Hematopoietic multipotent progenitor cell (in vitro differentiated cells): ENCODE measurements around the gene ZNF317. TPM values are rescaled to one million over a fixed set of nuclear protein-coding genes. Genes with fewer than 3 reads are reported as not detected.
"Not testable (repeated sequence)": the region's sequence is repeated elsewhere in the genome, so short reads cannot be mapped to it uniquely, and the experiment has no call there.

Experiments used
- DNase-seq, 3 donors: peaks; one replicate each; pipeline ENCODE4 v3.0.0-alpha.2; 2011 to 2015; ENCODE audit warnings: low read depth in 2 of 3, low spot score in 2 of 3
- total RNA-seq: library from RNA; depleted of rRNA; stranded (reverse); fragments of >200 nt; gene quantifications from one replicate; pipeline ENCODE4 v1.2.3, GENCODE V29; 2012

The ZNF317 gene
- total RNA-seq, 1 donor: 36.6 TPM

DNA sequence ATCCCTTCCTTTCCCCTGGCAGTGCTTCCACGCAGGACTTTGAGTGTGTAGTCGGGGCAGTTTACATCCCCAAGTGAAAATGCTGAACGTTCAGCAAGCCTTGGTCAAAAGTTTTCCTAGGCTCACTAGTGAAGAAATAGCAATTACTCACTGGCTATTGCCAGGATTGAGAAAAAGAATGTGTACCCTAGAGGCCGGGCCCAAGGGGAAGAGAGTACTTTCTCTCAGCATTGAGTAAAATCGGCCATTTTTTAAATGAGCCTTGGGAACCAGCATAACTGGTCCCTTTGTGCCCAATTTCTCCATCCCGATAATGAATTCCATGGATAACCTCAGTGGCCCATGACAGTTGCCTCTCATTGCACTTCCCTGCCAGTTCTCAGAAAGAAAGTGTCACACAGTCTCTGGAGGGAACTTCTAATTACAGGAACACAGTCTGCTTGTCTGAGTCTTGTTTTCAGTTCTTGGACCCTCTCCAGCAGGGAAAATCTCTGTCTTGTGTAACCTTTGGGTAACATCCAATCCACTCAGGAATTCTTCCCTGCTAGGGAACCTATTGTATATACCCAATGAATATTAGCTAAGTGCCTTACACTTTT, 31.3 kb downstream of the ZNF317 start:
- no peak for DNase-seq

DNA sequence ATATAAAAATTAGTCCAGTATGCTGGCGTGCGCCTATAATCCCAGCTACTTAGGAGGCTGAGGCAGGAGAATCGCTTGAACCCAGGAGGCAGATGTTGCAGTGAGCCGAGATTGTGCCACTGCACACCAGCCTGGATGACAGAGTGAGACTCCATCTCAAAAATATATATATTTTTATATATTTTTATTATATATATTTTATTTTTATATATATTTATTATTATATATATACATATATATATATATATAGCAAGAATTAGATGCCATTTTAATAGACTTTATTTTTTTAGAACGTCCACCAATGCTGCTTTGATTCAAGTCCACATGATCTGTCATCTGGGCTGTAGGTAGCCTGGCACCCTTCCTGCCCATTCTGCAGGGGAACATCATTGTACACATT, 35.1 kb downstream of the ZNF317 start:
- no peak for DNase-seq

DNA sequence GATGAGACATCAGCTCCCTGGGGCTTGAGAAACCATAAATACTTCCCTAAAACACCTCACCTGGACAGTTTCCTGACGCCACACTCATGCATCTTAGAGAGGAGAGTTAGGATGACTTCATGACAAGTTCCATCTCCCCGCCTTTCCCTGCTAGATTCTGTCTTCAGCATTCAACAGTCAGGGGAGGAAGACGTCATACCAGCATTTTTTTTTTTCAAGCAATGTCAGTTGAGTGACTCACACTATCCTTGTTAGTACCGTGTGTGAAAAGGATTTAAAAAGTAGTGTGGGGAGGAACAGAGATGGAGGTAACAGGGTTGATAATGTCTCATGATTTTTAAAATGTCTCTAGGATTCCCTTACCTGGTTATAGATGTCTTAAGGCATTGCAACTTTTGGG, 38.7 kb downstream of the ZNF317 start, which contains the start of gene OR7D2:
Gene OR7D2 (plus strand): TSS at position 79 of the 400 bp plus-strand sequence. CDS start 6,803 bp downstream, outside the sequence.
- no peak for DNase-seq

DNA sequence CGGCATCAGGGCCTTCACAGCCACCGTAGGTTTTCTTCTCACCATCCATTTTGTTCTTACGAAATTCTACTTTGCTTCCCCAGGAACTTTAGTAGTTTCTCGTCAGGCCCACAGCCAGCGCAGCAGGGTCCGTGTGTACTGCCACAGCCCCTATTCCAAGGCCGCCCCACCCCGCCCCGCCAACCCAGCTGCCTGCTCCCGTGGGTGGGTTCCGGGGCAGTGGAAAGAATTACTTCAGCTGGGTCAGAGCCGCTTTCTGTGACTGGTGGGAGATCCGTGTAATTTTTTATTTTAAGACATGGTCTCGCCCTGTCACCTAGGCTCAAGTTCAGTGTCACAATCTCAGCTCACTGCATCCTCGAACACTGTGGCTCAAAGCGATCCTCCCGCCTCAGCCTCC, 42.8 kb downstream of the ZNF317 start:
- DNase-seq: no peak

DNA sequence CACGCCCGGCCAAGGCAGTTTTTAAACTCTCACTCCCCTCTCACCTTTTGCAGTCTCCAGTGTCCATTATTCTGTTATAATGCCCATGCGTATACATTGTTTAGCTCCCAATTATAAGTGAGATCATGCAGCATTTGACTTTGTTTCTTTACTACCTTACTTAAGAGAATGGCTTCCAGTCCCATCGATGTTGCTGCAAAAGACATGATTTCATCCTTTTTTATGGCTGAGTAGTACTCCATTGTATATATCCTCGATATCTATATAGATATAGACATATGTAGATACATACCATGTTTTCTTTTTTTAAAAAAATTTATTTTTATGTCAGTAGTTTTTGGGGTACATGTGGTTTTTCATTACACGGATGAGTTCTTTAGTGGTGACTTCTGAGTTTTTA, 47.0 kb downstream of the ZNF317 start:
- no peak for DNase-seq

DNA sequence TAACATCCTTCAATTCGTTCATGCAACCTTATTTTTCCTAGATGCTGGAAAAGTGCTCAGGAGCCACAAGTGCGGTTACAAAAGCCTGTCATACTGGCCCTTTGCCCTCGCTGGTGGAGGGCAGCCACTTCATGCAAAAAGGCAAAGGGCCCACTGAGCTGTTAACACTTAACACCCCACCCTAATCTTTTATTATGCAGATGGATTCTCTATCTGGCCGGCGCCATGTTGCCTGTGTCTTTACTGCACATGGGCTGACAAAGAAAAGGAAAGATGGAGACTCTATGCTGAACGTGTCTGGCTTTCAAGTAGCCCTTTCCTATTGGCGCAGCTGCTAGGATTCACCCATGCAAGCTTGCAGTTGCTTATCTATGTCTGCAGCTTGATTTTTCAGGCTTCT, 49.3 kb downstream of the ZNF317 start:
- no peak for DNase-seq

DNA sequence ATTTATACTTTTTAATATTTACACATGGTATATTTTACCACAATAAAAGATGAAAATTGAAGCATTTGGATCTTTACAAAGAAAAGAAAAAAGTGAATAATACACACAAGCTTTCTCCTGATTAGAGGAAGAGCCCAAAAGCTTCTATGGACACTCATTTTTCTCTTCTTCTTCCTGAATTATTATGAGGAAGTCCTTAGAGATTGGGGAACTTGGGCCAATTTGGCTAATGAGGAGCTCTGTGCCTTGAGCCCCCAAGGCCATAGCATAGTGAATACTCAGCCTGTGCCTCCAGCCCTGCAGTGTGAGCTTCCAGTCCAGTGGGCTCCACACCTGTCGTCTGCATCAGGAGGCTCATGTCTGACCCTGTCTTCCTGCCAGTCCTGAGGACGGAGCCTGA, 57.8 kb downstream of the ZNF317 start:
- DNase-seq: not testable (repeated sequence)

DNA sequence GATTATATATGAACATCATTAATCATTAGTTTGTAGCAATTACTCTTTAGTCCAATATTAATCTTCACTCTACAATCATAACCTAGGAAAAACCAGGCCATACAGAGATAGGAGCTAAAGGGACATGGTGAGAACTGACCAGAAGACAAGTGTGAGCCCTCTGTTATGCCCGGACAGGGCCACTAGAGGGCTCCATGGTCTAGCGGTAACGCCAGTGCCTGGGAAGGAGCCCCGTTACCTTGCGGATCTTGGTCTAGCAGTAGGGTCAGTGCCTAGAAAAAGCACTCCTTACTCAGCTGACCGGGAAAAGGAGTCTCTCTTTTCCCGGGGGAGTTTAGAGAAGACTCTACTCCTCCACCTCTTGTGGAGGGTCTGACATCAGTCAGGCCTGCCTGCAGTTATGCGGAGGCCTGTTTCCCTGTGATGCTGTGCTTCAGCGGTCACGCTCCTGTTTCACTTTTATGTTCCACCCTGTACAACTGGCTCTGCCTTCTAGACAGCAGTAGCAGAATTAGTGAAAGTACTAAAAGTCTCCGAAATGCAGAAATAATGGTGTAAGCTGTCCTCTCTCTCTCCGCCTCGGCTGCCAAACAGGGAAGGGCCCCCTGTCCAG, 65.4 kb downstream of the ZNF317 start:
- peak; percentile 16 to 70 (median 38) for DNase-seq

Other genes with a start within 250 kb of the ZNF317 start
- gene MUC16, start 130.0 kb upstream of the ZNF317 start, total RNA-seq: under 0.01 TPM
- not detected for gene OR1M1, start 53.3 kb upstream of the ZNF317 start, total RNA-seq
- gene OR7G2, start 32.9 kb upstream of the ZNF317 start, total RNA-seq: not detected
- not detected for gene OR7G1, start 24.6 kb upstream of the ZNF317 start, total RNA-seq
- not detected for gene OR7G3, start 13.4 kb upstream of the ZNF317 start, total RNA-seq
- gene OR7D2, start 38.6 kb downstream of the ZNF317 start, total RNA-seq: 0.27 TPM
- not detected for gene OR7D4, start 79.2 kb downstream of the ZNF317 start, total RNA-seq
- not detected for gene OR7E24, start 110.5 kb downstream of the ZNF317 start, total RNA-seq
- gene ZNF699, start 169.4 kb downstream of the ZNF317 start, total RNA-seq: 12.4 TPM
- 10.8 TPM for gene ZNF559, start 183.8 kb downstream of the ZNF317 start, total RNA-seq
- gene ZNF177, start 222.6 kb downstream of the ZNF317 start, total RNA-seq: 0.81 TPM